OCI-M2 (cell line): Measurements from ENCODE around the gene FXYD3.
"Not testable (repeated sequence)": the region's sequence is repeated elsewhere in the genome, so short reads cannot be mapped to it uniquely, and the experiment has no call there.

ENCODE experiments used
- DNase-seq: peaks from one replicate; lab custom pipeline; 2025; ENCODE audit not compliant: unreplicated experiment; lab: John Stamatoyannopoulos, UW

FXYD3 gene

GRCh38 chr19:35123573-35123972, 8.0 kb downstream of the FXYD3 start:
- DNase-seq: no peak

- DNase-seq: no peak
Measured at GRCh38 chr19:35124098-35125060, 8.8 kb downstream of the FXYD3 start.

- DNase-seq: no peak
Measured at GRCh38 chr19:35125270-35125717, 9.7 kb downstream of the FXYD3 start.

- DNase-seq: no peak
Measured at GRCh38 chr19:35125749-35126623, 10.4 kb downstream of the FXYD3 start.

- DNase-seq: no peak
Measured at GRCh38 chr19:35126624-35126959, 11.0 kb downstream of the FXYD3 start.

GRCh38 chr19:35127871-35128270, 12.2 kb downstream of the FXYD3 start:
- no peak for DNase-seq

- DNase-seq: no peak
Measured at GRCh38 chr19:35128398-35129057, 12.9 kb downstream of the FXYD3 start.

GRCh38 chr19:35129724-35130274, 14.2 kb downstream of the FXYD3 start:
- DNase-seq: not testable (repeated sequence)

GRCh38 chr19:35130761-35131720, 15.4 kb downstream of the FXYD3 start:
- no peak for DNase-seq

- DNase-seq: no peak
Measured at GRCh38 chr19:35132254-35132653, 16.6 kb downstream of the FXYD3 start.

- DNase-seq: no peak
Measured at GRCh38 chr19:35133826-35134225, 18.2 kb downstream of the FXYD3 start.

GRCh38 chr19:35134601-35135242, 19.1 kb downstream of the FXYD3 start, which contains the start of gene LGI4:
TSS of gene LGI4 (minus strand) at chr19:35135059. CDS start at chr19:35134680, 379 bp downstream.
- DNase-seq: no peak

- peak; percentile 93 for DNase-seq
Measured at GRCh38 chr19:35135389-35135909, 19.8 kb downstream of the FXYD3 start.

- DNase-seq: no peak
Measured at GRCh38 chr19:35136231-35136630, 20.6 kb downstream of the FXYD3 start.

GRCh38 chr19:35136977-35137702, 21.5 kb downstream of the FXYD3 start:
- DNase-seq: no peak

GRCh38 chr19:35138305-35138892, 22.8 kb downstream of the FXYD3 start, which contains the start of gene FXYD1:
TSS of gene FXYD1 (plus strand) at chr19:35138824. CDS start at chr19:35140080, 1,256 bp downstream.
- DNase-seq: no peak

- no peak for DNase-seq
Measured at GRCh38 chr19:35140207-35140961, 24.8 kb downstream of the FXYD3 start.
